ENCODE data around the gene POFUT2. TPM values are rescaled to one million over a fixed set of nuclear protein-coding genes. Genes with fewer than 3 reads are reported as not detected.

Gene POFUT2
- polyA plus RNA-seq, 2 of the 4 experiments (the other 2 are of a cell fraction) = 10.7 to 16.6 TPM

GRCh38 chr21:45241357-45241756 is 46.3 kb downstream of the POFUT2 start:
- DNase-seq (ENCODE audit: low read depth in 1 of 2, low spot score in 1 of 2) (no peak), ATAC-seq (no peak), FAIRE-seq (no peak)
- TF ChIP-seq EP300 (IDR thresholded peaks at IDR 0.05) = no peak
- TF ChIP-seq JUN (IDR thresholded peaks at IDR 0.05) = no peak
- TF ChIP-seq KDM1A (IDR thresholded peaks at IDR 0.05; ENCODE audit: low read depth) = no peak
- no peak for TF ChIP-seq HOXA7 (CRISPR knock-in tag; IDR thresholded peaks at IDR 0.05)
- no peak for TF ChIP-seq PBX3 (IDR thresholded peaks at IDR 0.05)
- no peak for TF ChIP-seq NR3C1 (IDR thresholded peaks at IDR 0.05)
- TF ChIP-seq TFCP2L1 (CRISPR knock-in tag; IDR thresholded peaks at IDR 0.05) = no peak
- no peak for TF ChIP-seq HOXB5 (CRISPR knock-in tag; IDR thresholded peaks at IDR 0.05)
- no peak for TF ChIP-seq E2F6 (IDR thresholded peaks at IDR 0.05; ENCODE audit: borderline replicate concordance, low read depth)
- no peak for TF ChIP-seq KDM5A (IDR thresholded peaks at IDR 0.05)
- no peak for TF ChIP-seq HDAC2 (IDR thresholded peaks at IDR 0.05)
- TF ChIP-seq SMC3 (IDR thresholded peaks at IDR 0.05) = no peak
- no peak for TF ChIP-seq RCOR1 (IDR thresholded peaks at IDR 0.05; ENCODE audit: low read depth, low read length)
- no peak overlapping the region for H3K4me3 ChIP-seq
- 4% methylated on average over 3 of the region's 3 CpGs for WGBS (ENCODE audit: missing lambda C conversion rate)
- H3K4me1 ChIP-seq = no peaks in the 10 kb centered on the region
- no peak overlapping the region for H3K4me2 ChIP-seq
- CTCF ChIA-PET = interaction anchor here (0.6 to 0.8 kb wide), 2 partner anchors 100 to 296 kb away, joined by 3 read pairs; no protein-coding TSS in a partner anchor
- POLR2A ChIA-PET = no interaction called here
- no peak overlapping the region for H3K27ac ChIP-seq
- H3K9me3 ChIP-seq = peaks cover 27% of the 10 kb centered on the region

GRCh38 chr21:45237401-45237800 is 50.3 kb downstream of the POFUT2 start:
- H3K27ac ChIP-seq = no peak overlapping the region
- ChIA-PET POLR2A (no interaction called here), CTCF (no interaction called here)
- no peaks in the 10 kb centered on the region for H3K4me1 ChIP-seq
- 0 out of 3 replicates have a peak, but pooled peaks cover 8% of the 10 kb centered on the region for H3K9me3 ChIP-seq
- H3K4me2 ChIP-seq = no peak overlapping the region
- TF ChIP-seq PHF8 (IDR thresholded peaks at IDR 0.05; ENCODE audit: borderline replicate concordance, low read depth) (no peak), FOXS1 (CRISPR knock-in tag; IDR thresholded peaks at IDR 0.05) (no peak), REST (IDR thresholded peaks at IDR 0.05) (no peak), CHD2 (IDR thresholded peaks at IDR 0.05; ENCODE audit: low read length, partially characterized antibody) (no peak), FOSL2 (IDR thresholded peaks at IDR 0.05) (no peak), FOSL2 (CRISPR knock-in tag; IDR thresholded peaks at IDR 0.05) (no peak), ZFP36 (IDR thresholded peaks at IDR 0.05; ENCODE audit: borderline replicate concordance, partially characterized antibody) (no peak), CEBPB (IDR thresholded peaks at IDR 0.05) (no peak), CTCF (IDR thresholded peaks at IDR 0.05) (no peak), ZC3H11A (IDR thresholded peaks at IDR 0.05) (no peak), SMC3 (IDR thresholded peaks at IDR 0.05) (no peak)
- ATAC-seq (no peak), FAIRE-seq (no peak), DNase-seq (ENCODE audit: low read depth in 1 of 2, low spot score in 1 of 2) (no peak)
- 43% methylated on average over 7 of the region's 7 CpGs for WGBS (ENCODE audit: missing lambda C conversion rate)
- no peak overlapping the region for H3K4me3 ChIP-seq
